H1 (cell line): ENCODE measurements around the gene TMEM39B.

Experiments
- CHD1 ChIP-seq: IDR thresholded peaks from 2 replicates; pipeline ENCODE4 v1.6.1; 2012; ENCODE audit warnings: low read depth, low read length, improper control_type of control experiment
- EZH2 ChIP-seq: fragments of 200-600 bp; sonication (generic); IDR thresholded peaks from 2 replicates; pipeline ENCODE4 v1.7.1; 2012; ENCODE audit warnings: low read depth, mild to moderate bottlenecking, moderate library complexity, low read length, inconsistent platforms; ENCODE audit not compliant: severe bottlenecking
- NRF1 ChIP-seq: IDR thresholded peaks from 2 replicates; pipeline ENCODE4 v1.6.1; 2011; ENCODE audit warnings: mild to moderate bottlenecking, low read depth, low read length, improper control_type of control experiment
- POLR2A ChIP-seq, 2 experiments: IDR thresholded peaks; 1 replicate in 1 of 2; 2 replicates in 1 of 2; pipeline ENCODE4 v1.6.1; 2011; ENCODE audit warnings: low read depth in 2 of 2, low read length in 2 of 2, mild to moderate bottlenecking in 2 of 2; ENCODE audit errors: control extremely low read depth in 1 of 2
- POLR2AphosphoS5 ChIP-seq: IDR thresholded peaks from 2 replicates; pipeline ENCODE4 v1.6.1; 2011; ENCODE audit warnings: low read depth, low read length
- SAP30 ChIP-seq: fragments of 300-600 bp; sonication (generic); IDR thresholded peaks from 2 replicates; pipeline ENCODE4 v1.7.1; 2012; ENCODE audit warnings: low read length, moderate library complexity, mild to moderate bottlenecking, inconsistent platforms; ENCODE audit not compliant: insufficient read depth, insufficient replicate concordance
- TF ChIP-seq, protein P1 (sequence below), 3 experiments: IDR thresholded peaks; 1 replicate in 2 of 3; 2 replicates in 1 of 3; pipeline versions ENCODE4 v1.5.1 to v1.6.1; 2011; ENCODE audit warnings: low read length in 3 of 3, mild to moderate bottlenecking in 3 of 3, inconsistent platforms in 2 of 3, low read depth in 1 of 3, moderate library complexity in 1 of 3; ENCODE audit not compliant: insufficient read depth in 1 of 3; ENCODE audit errors: control extremely low read depth in 1 of 3
- TF ChIP-seq, protein P2 (sequence below): IDR thresholded peaks from 2 replicates; pipeline ENCODE4 v1.6.1; 2012; ENCODE audit warnings: inconsistent platforms
- TF ChIP-seq, protein P3 (sequence below): IDR thresholded peaks from 2 replicates; pipeline ENCODE4 v1.6.1; 2011; ENCODE audit warnings: low read length, improper control_type of control experiment

DNA sequence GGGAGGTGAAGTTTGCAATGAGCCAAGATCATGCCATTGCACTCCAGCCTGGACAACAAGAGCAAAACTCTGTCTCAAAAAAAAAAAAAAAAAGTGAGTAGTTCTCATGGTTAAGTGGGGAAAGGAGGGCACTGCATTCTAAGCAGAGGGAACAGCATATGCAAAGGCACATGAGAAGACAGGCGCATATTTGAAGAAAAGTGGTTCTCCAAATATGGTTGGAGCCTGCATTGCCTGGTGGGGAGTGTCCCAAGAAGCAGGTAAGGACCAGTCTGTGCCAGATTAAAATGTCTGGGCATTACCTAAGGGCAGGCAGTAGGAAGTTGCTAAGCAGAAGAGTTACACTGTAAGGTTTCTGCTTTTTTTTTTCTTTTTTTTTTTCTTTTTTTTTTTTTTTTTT lies 32.6 kb downstream of the TMEM39B start:
- TF ChIP-seq POLR2A (IDR thresholded peaks at IDR 0.05; ENCODE audit: control extremely low read depth in 1 of 2, low read depth in 2 of 2, low read length in 2 of 2) (no peak), POLR2AphosphoS5 (no peak), EZH2 (no peak), SAP30 (no peak), CHD1 (no peak), NRF1 (no peak)
- TF ChIP-seq, protein P1, sequence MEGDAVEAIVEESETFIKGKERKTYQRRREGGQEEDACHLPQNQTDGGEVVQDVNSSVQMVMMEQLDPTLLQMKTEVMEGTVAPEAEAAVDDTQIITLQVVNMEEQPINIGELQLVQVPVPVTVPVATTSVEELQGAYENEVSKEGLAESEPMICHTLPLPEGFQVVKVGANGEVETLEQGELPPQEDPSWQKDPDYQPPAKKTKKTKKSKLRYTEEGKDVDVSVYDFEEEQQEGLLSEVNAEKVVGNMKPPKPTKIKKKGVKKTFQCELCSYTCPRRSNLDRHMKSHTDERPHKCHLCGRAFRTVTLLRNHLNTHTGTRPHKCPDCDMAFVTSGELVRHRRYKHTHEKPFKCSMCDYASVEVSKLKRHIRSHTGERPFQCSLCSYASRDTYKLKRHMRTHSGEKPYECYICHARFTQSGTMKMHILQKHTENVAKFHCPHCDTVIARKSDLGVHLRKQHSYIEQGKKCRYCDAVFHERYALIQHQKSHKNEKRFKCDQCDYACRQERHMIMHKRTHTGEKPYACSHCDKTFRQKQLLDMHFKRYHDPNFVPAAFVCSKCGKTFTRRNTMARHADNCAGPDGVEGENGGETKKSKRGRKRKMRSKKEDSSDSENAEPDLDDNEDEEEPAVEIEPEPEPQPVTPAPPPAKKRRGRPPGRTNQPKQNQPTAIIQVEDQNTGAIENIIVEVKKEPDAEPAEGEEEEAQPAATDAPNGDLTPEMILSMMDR (IDR thresholded peaks at IDR 0.05; ENCODE audit: control extremely low read depth in 1 of 3, insufficient read depth in 1 of 3, low read depth in 1 of 3, low read length in 3 of 3): no peak
- TF ChIP-seq, protein P2, sequence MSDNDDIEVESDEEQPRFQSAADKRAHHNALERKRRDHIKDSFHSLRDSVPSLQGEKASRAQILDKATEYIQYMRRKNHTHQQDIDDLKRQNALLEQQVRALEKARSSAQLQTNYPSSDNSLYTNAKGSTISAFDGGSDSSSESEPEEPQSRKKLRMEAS: no peak
- TF ChIP-seq, protein P3, sequence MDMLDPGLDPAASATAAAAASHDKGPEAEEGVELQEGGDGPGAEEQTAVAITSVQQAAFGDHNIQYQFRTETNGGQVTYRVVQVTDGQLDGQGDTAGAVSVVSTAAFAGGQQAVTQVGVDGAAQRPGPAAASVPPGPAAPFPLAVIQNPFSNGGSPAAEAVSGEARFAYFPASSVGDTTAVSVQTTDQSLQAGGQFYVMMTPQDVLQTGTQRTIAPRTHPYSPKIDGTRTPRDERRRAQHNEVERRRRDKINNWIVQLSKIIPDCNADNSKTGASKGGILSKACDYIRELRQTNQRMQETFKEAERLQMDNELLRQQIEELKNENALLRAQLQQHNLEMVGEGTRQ: no peak
